ENCODE results near the gene LY6G5C. TPM values are rescaled to one million over a fixed set of nuclear protein-coding genes. Genes with fewer than 3 reads are reported as not detected.

LY6G5C gene
- total and polyA plus RNA-seq, 5 donors from 2014 or later, result 3.1 to 19.9 (median 11.4) TPM

DNA sequence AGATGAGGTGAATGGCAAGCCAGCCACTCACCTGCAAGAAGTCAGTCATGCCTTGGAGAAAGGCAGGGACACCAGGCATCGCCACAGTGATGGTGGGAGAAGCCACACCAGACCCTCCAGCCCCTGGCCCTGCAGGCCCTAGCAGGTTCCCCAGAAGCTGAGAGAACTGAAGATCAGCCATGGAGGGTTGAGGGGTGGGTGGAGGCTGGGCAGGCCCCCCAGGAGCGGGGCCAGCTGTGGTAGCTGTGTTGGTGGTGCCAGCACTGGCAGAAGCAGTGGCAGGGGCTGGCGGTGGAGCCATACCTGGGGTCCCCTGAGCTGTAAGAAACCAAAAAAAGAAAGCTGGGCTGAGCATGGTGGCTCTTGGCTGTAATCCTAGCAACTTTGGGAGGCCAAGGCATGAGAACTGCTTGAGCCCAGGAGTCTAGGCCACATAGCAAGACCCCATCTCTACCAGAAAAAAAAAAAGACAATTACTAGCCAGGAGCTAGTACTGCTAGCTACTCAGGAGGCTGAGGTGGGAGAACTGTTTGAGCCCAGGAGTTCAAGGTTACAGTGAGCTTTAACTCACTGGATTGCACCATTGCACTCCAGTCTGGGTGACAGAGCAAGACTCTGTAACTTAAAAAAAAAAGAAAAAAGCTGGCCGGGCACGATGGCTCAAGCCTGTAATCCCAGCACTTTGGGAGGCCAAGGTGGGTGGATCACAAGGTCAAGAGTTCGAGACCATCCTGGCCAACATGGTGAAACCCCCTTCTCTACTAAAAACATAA lies 37.9 kb downstream of the LY6G5C start:
- Mint-ChIP-seq H3K27me3 (no peaks in the 10 kb centered on the region), H3K36me3 (peaks cover 44% of the 10 kb centered on the region), H3K4me1 (peaks cover 0 to 6% (median 3%) of the 10 kb centered on the region in 4 donors), H3K9me3 (no peaks in the 10 kb centered on the region), H3K27ac (no peak overlapping the region), H3K4me3 (no peak overlapping the region)
- no peak for ATAC-seq (ENCODE audit: low read depth in 2 of 2)
- no peaks in the 10 kb centered on the region for H3K27me3 ChIP-seq (ENCODE audit: control insufficient read depth, insufficient read depth, low read length)
- H3K9me3 ChIP-seq (ENCODE audit: control insufficient read depth in 2 of 2, low read length in 2 of 2), result no peaks in the 10 kb centered on the region
- no peak overlapping the region for H3K4me3 ChIP-seq (ENCODE audit: low read depth, low read length)
- no peak overlapping the region for H3K27ac ChIP-seq (ENCODE audit: insufficient read depth, low read length, poor library complexity, severe bottlenecking)
- H3K36me3 ChIP-seq (ENCODE audit: control insufficient read depth, insufficient read depth, low read length), result peaks cover 90% of the 10 kb centered on the region
- DNase-seq, result no peak
- H3K4me1 ChIP-seq (ENCODE audit: control insufficient read depth, insufficient read depth, low read length, poor library complexity, severe bottlenecking), result no peaks in the 10 kb centered on the region

DNA sequence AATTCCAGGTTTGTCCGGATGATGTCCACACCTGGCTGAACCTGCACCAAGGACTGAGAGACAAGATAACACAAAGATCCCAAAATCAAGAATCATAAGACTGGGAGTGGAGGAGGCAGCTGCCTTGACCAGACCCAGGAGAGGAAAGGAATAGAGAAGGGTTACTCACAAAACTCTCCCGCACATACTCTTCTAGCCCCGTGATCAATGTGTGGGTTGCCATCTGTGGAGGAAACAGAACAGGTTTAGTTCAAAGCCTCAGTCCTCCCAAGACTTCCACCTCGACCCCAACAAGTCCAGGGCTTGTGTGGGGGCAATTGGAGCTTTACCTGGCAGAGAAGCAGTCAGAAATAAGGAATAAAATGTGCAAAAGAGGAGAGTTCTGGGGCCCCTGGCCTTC lies 39.5 kb downstream of the LY6G5C start:
- Mint-ChIP-seq H3K9me3 (no peaks in the 10 kb centered on the region), H3K27ac (no peak overlapping the region), H3K4me1 (peaks cover 0 to 6% (median 3%) of the 10 kb centered on the region in 4 donors), H3K27me3 (no peaks in the 10 kb centered on the region), H3K4me3 (no peak overlapping the region), H3K36me3 (peaks cover 41% of the 10 kb centered on the region)
- no peak for DNase-seq
- H3K36me3 ChIP-seq (ENCODE audit: control insufficient read depth, insufficient read depth, low read length), result peaks cover 89% of the 10 kb centered on the region
- H3K27ac ChIP-seq (ENCODE audit: insufficient read depth, low read length, poor library complexity, severe bottlenecking), result no peak overlapping the region
- H3K27me3 ChIP-seq (ENCODE audit: control insufficient read depth, insufficient read depth, low read length), result no peaks in the 10 kb centered on the region
- H3K4me1 ChIP-seq (ENCODE audit: control insufficient read depth, insufficient read depth, low read length, poor library complexity, severe bottlenecking), result no peaks in the 10 kb centered on the region
- no peaks in the 10 kb centered on the region for H3K9me3 ChIP-seq (ENCODE audit: control insufficient read depth in 2 of 2, low read length in 2 of 2)
- no peak overlapping the region for H3K4me3 ChIP-seq (ENCODE audit: low read depth, low read length)
- no peak for ATAC-seq (ENCODE audit: low read depth in 2 of 2)

DNA sequence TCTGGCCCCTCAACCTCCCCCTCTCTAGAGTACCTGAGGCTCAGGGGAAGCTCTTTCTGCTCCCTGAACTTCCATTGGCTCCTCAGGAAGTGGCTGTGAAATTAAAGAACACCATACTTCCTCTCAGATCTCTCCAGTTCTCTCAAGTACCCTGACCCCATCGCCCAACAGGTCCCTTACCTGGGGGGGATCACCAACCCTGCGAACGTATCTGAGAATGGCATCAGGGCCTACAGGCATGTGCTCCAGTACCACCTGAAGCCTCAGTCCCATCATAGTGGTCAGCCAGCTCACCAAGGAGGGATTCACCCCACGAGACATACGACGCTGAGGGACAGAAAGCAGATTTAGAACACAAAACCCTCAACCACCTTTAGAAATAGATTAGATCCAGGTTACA lies 40.3 kb downstream of the LY6G5C start:
- no peaks in the 10 kb centered on the region for H3K4me1 ChIP-seq (ENCODE audit: control insufficient read depth, insufficient read depth, low read length, poor library complexity, severe bottlenecking)
- no peaks in the 10 kb centered on the region for H3K27me3 ChIP-seq (ENCODE audit: control insufficient read depth, insufficient read depth, low read length)
- no peak overlapping the region for H3K27ac ChIP-seq (ENCODE audit: insufficient read depth, low read length, poor library complexity, severe bottlenecking)
- H3K27ac Mint-ChIP-seq, result peak overlapping the region in 1 of 3 donors; percentile 65
- no peak overlapping the region for H3K4me3 Mint-ChIP-seq
- no peak for ATAC-seq (ENCODE audit: low read depth in 2 of 2)
- H3K27me3 Mint-ChIP-seq, result no peaks in the 10 kb centered on the region
- H3K4me3 ChIP-seq (ENCODE audit: low read depth, low read length), result no peak overlapping the region
- H3K4me1 Mint-ChIP-seq, result peaks cover 0 to 5% (median 3%) of the 10 kb centered on the region in 4 donors
- no peak for DNase-seq
- peaks cover 89% of the 10 kb centered on the region for H3K36me3 ChIP-seq (ENCODE audit: control insufficient read depth, insufficient read depth, low read length)
- no peaks in the 10 kb centered on the region for H3K9me3 ChIP-seq (ENCODE audit: control insufficient read depth in 2 of 2, low read length in 2 of 2)
- peaks cover 42% of the 10 kb centered on the region for H3K36me3 Mint-ChIP-seq
- no peaks in the 10 kb centered on the region for H3K9me3 Mint-ChIP-seq

DNA sequence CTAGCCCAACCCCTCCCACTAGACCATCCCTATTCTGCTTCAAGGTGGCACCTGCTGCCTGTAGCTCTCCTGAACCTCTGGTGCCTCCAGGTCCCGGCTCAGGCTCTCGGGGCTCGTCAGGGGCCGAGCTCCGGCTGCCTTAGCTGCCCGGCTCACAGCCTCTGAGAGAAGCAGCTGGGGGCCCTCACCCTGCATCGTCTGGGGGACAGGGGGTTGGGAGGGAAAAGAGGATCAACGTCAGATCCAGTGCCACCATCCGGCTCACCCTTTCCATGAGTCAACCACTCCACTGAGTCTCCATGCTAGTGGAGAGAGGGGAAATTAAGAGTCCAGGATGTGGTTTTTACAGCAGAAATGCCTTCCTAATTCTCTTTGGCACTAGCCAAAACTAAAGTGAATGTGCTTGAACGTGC lies 41.4 kb downstream of the LY6G5C start:
- ATAC-seq (ENCODE audit: low read depth in 2 of 2) (no peak), DNase-seq (no peak)
- Histone ChIP-seq H3K9me3 (ENCODE audit: control insufficient read depth in 2 of 2, low read length in 2 of 2) (no peaks in the 10 kb centered on the region), H3K4me1 (ENCODE audit: control insufficient read depth, insufficient read depth, low read length, poor library complexity, severe bottlenecking) (no peaks in the 10 kb centered on the region), H3K27ac (ENCODE audit: insufficient read depth, low read length, poor library complexity, severe bottlenecking) (no peak overlapping the region), H3K36me3 (ENCODE audit: control insufficient read depth, insufficient read depth, low read length) (peaks cover 89% of the 10 kb centered on the region), H3K27me3 (ENCODE audit: control insufficient read depth, insufficient read depth, low read length) (no peaks in the 10 kb centered on the region), H3K4me3 (ENCODE audit: low read depth, low read length) (no peak overlapping the region)
- Mint-ChIP-seq H3K4me1 (peaks cover 0 to 2% (median 0%) of the 10 kb centered on the region in 4 donors), H3K36me3 (peaks cover 42% of the 10 kb centered on the region), H3K27me3 (no peaks in the 10 kb centered on the region), H3K4me3 (no peak overlapping the region), H3K27ac (peak overlapping the region in 1 of 3 donors; percentile 26), H3K9me3 (no peaks in the 10 kb centered on the region)

DNA sequence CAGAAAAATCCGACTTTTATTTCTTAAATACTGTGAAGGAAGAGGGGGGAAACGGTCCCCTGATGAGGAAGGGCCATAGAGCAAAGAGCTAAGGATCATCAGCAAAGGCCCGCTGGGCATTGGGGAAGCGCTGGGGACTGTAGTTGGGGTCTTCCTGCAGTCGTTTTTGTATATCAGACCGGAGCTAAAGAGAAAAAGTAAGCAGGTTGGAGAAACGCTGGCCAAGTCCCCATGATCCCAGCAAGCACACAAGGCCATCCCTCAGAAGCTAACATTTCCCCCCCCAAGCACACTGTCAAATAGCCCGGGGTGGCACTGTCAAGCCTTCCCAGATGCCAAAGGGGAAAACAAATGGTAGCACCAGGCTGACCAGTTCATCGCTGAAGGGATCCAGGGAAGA lies 41.8 kb downstream of the LY6G5C start:
- H3K27ac ChIP-seq (ENCODE audit: insufficient read depth, low read length, poor library complexity, severe bottlenecking), result no peak overlapping the region
- no peaks in the 10 kb centered on the region for H3K9me3 ChIP-seq (ENCODE audit: control insufficient read depth in 2 of 2, low read length in 2 of 2)
- Mint-ChIP-seq H3K9me3 (no peaks in the 10 kb centered on the region), H3K27ac (no peak overlapping the region), H3K36me3 (peaks cover 43% of the 10 kb centered on the region), H3K27me3 (no peaks in the 10 kb centered on the region), H3K4me3 (no peak overlapping the region), H3K4me1 (peaks cover 0 to 2% (median 0%) of the 10 kb centered on the region in 4 donors)
- ATAC-seq (ENCODE audit: low read depth in 2 of 2), result no peak
- H3K4me1 ChIP-seq (ENCODE audit: control insufficient read depth, insufficient read depth, low read length, poor library complexity, severe bottlenecking), result no peaks in the 10 kb centered on the region
- no peaks in the 10 kb centered on the region for H3K27me3 ChIP-seq (ENCODE audit: control insufficient read depth, insufficient read depth, low read length)
- no peak for DNase-seq
- peaks cover 89% of the 10 kb centered on the region for H3K36me3 ChIP-seq (ENCODE audit: control insufficient read depth, insufficient read depth, low read length)
- H3K4me3 ChIP-seq (ENCODE audit: low read depth, low read length), result no peak overlapping the region

DNA sequence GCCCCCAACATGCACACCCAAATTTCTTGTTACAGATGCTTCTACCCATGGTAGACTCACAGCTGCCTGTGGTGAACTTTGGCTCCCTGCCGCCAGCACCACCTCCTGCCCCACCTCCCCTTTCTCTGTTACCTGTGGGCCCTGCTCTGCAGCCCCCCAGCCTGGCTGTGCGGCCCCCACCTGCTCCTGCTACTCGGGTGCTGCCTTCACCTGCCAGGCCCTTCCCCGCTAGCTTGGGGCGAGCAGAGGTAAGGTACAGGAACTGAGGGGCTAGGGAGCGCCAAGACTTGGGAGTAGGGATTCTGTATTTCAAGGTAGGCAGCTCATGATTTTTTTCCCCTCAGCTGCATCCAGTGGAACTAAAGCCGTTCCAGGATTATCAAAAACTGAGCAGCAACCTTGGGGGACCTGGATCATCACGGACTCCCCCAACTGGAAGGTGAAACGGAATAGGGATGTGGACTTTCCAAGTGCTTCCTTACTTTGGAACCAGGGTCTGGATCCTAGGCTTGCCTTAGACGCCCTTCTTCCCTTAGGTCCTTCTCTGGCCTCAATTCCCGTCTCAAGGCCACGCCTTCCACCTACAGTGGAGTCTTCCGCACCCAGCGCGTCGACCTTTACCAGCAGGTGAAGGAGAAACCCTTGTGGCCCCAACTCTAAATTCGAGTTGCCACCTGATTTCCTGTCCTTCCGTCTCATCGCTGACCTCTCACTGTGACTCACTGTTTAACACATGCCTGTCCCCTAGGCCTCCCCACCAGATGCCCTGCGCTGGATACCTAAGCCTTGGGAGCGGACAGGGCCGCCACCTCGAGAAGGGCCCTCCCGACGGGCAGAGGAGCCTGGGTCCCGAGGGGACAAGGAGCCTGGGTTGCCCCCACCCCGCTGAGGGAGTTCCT lies 43.9 kb downstream of the LY6G5C start:
- Histone ChIP-seq H3K9me3 (ENCODE audit: control insufficient read depth in 2 of 2, low read length in 2 of 2) (no peaks in the 10 kb centered on the region), H3K27me3 (ENCODE audit: control insufficient read depth, insufficient read depth, low read length) (no peaks in the 10 kb centered on the region), H3K4me1 (ENCODE audit: control insufficient read depth, insufficient read depth, low read length, poor library complexity, severe bottlenecking) (no peaks in the 10 kb centered on the region), H3K36me3 (ENCODE audit: control insufficient read depth, insufficient read depth, low read length) (peaks cover 87% of the 10 kb centered on the region), H3K27ac (ENCODE audit: insufficient read depth, low read length, poor library complexity, severe bottlenecking) (no peak overlapping the region), H3K4me3 (ENCODE audit: low read depth, low read length) (no peak overlapping the region)
- no peak overlapping the region for H3K27ac Mint-ChIP-seq
- ATAC-seq (ENCODE audit: low read depth in 2 of 2) (no peak), DNase-seq (no peak)
- H3K4me3 Mint-ChIP-seq, result no peak overlapping the region
- peaks cover 45% of the 10 kb centered on the region for H3K36me3 Mint-ChIP-seq
- H3K4me1 Mint-ChIP-seq, result peaks cover 0 to 4% (median 0%) of the 10 kb centered on the region in 4 donors
- H3K27me3 Mint-ChIP-seq, result no peaks in the 10 kb centered on the region
- no peaks in the 10 kb centered on the region for H3K9me3 Mint-ChIP-seq

DNA sequence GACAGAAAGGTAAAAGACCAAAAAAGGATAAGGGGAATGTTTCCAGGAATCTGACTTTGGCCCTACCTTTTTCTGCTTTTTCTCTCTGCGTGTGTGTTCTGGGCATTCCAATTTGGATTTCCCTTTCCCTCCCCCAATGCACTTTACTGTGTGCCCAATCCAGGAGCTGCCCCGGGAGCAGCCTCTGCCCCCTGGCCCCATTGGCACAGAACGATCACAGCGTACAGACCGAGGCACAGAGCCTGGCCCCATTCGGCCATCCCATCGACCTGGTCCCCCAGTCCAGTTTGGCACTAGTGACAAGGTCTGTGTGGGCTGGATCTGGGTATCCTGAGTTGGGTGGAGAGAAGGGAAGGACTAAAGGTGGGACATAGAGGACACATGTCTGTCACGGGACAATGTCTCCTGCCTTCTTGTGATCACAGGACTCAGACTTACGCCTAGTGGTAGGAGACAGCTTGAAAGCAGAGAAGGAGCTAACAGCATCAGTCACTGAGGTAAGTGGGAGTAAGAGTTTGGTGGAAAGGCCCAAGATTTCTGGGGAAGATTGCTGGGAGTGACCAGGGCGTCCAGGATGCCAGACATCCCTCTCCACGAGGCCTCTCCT lies 45.8 kb downstream of the LY6G5C start:
- H3K27ac ChIP-seq (ENCODE audit: insufficient read depth, low read length, poor library complexity, severe bottlenecking), result no peak overlapping the region
- H3K27me3 ChIP-seq (ENCODE audit: control insufficient read depth, insufficient read depth, low read length), result no peaks in the 10 kb centered on the region
- no peak overlapping the region for H3K27ac Mint-ChIP-seq
- ATAC-seq (ENCODE audit: low read depth in 2 of 2) (no peak), DNase-seq (no peak)
- no peak overlapping the region for H3K4me3 Mint-ChIP-seq
- H3K9me3 Mint-ChIP-seq, result no peaks in the 10 kb centered on the region
- peaks cover 43% of the 10 kb centered on the region for H3K36me3 Mint-ChIP-seq
- no peaks in the 10 kb centered on the region for H3K9me3 ChIP-seq (ENCODE audit: control insufficient read depth in 2 of 2, low read length in 2 of 2)
- H3K4me1 ChIP-seq (ENCODE audit: control insufficient read depth, insufficient read depth, low read length, poor library complexity, severe bottlenecking), result no peaks in the 10 kb centered on the region
- no peaks in the 10 kb centered on the region for H3K27me3 Mint-ChIP-seq
- H3K4me1 Mint-ChIP-seq, result peaks cover 0 to 7% (median 0%) of the 10 kb centered on the region in 4 donors
- no peak overlapping the region for H3K4me3 ChIP-seq (ENCODE audit: low read depth, low read length)
- H3K36me3 ChIP-seq (ENCODE audit: control insufficient read depth, insufficient read depth, low read length), result peaks cover 81% of the 10 kb centered on the region

All from CD4-positive, CD25-positive, alpha-beta regulatory T cell (primary cell).